Stimulated activated CD8-positive, alpha-beta memory T cell treated with anti-CD3 and anti-CD28 coated beads, Interleukin-15, amount 100 ng/mL, for 48 hours (primary cell): ENCODE data around the gene MYRIP.
"Not testable (repeated sequence)": the region's sequence is repeated elsewhere in the genome, so short reads cannot be mapped to it uniquely, and the experiment has no call there.

Experiments used
- DNase-seq, 2 donors: peaks; one replicate each; pipeline ENCODE4 v3.0.0-alpha.2; 2020; ENCODE audit warnings: low read depth in 2 of 2

The MYRIP gene

DNA sequence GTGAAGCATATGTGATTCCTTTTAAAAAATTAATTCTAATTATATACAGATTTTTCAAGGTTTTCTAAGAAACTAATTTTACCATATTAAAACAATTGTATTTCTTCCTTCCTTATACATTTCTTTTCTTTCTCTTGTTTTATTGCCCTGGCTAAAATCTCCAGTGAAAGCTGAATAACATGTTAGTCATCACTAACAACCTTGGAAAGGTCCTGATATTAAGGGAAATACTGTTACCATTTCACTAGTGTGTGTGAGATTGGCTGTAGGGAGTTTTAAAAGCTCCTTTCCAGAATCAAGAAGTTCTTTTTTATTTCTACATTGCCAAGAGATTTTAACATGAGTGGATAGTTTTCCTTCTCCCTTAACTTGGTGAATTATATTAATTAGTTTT, 270.4 kb downstream of the MYRIP start:
- DNase-seq = no peak

GRCh38 chr3:40083066-40083465, 273.7 kb downstream of the MYRIP start:
- DNase-seq = no peak

DNA sequence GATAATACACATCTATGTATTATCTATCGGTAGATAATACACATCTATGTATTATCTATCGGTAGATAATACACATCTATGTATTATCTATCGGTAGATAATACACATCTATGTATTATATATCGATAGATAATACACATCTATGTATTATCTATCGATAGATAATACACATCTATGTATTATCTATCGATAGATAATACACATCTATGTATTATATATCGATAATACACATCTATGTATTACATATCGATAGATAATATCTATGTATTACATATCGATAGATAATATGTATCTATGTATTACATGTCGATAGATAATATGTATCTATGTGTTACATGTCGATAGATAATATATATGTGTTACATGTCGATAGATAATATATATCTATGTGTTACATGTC, 275.0 kb downstream of the MYRIP start:
- DNase-seq = not testable (repeated sequence)

- DNase-seq = no peak
Measured at GRCh38 chr3:40086890-40087883, 277.8 kb downstream of the MYRIP start.

DNA sequence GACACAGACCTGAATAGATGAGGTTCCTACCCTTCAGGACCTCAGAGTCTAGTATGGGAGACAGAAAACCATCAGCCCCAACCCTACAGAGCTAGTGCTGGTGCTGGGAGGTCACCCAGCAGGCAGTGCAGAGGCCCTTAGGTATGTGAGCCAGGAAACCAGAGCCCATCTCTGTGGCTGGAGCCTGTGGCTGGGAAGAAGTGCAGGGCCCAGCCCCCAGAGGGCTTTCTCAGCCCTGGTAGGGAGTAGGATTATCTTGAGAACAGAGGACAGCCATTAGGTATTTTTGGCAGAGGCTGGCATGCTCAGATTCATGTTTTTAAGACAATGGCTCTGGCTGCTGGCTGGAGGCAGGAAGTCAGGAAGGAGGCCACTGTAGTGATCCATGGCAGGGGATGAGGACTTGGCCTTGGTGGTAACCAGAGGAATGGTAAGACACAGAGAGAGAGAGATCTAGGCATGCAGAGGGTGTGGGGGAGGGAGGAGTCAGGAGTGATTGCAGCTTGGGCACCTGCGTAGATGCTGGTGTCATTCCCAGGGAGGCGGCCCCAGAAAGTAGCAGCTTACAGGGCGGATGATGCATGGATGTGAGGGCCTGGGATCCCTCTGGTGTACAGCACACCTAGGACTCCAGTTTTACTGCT, 279.2 kb downstream of the MYRIP start:
- DNase-seq = no peak

GRCh38 chr3:40096661-40097111, 287.3 kb downstream of the MYRIP start:
- DNase-seq = no peak

DNA sequence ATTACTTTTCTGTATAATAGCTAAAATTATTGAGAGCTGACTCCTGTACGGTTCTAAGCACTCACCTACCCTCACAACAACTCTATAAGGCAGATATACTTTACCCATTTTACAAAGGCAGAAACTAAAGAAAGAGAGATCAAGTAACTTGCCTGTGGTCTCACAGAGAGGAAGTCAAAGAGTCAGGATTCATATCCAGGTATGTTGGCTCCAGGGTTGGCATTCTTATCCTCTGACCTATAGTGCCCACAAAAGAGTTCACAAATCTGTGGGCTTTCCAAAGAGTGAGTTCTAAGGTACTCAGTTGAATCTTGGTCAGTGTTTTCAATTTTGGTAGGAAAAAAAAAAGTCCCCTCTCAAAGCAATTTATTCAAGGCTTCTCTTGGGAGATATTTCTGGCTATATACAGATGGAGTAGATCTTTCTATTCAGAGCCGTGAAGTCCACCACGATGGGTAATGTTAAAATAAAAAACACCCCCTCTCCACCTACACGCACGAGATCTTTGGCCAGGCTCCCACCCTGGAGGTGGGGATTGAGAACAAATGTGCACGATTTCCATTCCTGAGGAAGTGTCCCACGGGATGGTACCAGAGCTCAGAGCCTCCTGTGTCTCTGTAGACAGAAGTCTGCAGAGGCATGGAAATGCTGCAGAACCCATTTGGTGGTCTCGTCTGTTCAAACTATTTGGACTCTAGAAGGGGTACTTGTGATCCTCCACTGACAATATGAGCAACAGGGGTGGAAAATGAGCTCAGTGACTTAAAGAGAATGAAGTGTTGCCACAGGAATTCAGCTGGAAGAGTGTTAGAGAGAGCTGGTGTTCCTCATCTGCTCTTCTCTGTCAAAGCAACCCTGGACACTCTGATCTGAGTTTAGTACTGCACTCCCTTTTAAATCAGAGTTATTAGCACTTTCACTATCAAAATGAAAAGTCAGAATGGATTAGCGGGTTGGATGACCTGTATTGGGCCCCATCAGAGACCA, 288.0 kb downstream of the MYRIP start:
- no peak for DNase-seq

DNA sequence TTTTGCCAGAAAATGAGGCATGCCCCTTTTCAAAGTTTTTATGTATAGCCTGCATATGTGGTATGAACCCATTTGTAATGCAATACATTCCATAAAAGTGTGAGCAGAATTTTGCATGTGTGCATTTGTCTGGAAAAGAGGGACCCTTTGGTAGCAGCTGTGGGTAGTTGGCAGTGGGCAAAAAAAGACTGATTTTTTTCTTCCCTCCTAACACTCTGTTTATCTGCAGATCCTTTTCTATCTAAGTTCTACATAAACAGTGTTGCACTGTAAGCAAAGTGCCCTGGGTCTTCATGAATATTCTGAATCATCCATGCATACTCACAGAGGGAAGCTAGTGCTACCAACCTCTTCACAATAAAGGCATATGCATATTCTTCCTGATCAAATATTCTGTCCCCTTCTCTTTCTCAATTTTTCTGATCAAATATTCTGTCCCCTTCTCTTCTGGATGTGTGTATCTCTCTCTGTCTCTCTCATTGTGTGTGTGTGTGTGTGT, 288.9 kb downstream of the MYRIP start:
- DNase-seq = no peak

DNA sequence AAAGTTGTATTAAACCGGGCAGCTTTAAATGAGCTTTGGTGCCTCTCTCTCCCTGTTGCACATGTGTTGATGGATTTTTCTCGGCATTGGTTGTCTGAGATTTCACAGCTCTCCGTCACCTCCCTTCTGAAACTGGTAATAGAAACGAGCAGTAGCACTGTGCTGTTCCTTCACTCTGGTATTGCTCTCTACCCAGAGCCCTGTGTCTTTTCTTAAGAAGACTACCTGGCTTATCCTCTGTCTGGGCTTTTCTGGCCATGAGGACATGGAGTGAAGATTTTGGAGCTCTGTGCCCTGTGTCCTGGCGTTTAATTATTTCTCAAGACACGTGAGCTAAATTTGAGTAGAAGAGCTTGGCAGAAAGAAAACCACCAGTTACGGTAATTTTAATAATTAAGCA, 290.5 kb downstream of the MYRIP start:
- no peak for DNase-seq

DNA sequence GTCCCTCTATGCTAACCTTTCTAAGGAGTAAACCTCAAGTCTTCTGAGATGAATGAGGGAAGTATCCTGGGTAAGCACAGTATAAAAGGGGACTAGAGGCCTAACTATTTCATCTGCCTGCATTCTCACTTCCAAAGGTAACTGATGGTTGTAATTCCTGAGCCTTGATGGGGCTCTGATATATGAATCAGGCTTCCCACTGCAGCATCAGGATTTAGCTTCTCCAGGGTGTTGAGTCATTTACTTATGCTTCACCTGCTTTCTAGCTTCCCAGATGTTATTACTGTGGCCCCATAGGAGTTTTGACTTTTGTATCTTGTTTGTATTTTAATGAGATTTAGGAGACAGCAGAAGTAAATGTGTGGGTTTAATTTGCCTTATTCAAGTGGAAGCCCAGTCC, 292.8 kb downstream of the MYRIP start:
- DNase-seq = no peak

- no peak for DNase-seq
Measured at GRCh38 chr3:40103829-40104228, 294.4 kb downstream of the MYRIP start.

- no peak for DNase-seq
Measured at GRCh38 chr3:40104441-40104840, 295.0 kb downstream of the MYRIP start.

DNA sequence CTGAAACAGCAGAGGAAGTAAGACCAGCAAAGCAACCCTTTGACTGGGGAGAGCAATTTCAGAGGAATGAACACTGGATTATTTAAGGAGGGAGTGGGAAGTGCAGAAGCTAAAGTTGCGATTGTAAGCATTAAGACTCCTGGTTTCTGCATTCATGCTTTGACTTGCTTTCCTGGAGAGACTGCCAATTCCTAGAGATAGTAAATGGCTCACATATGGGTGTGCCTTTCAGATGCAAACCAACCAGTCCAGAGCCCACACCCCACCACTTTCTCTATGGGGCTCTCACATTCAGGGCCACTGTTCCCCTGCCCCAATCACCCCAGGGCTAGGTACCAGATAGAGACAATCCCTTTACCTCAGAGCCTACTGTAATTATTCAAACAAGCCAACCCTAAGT, 299.2 kb downstream of the MYRIP start:
- no peak for DNase-seq

DNA sequence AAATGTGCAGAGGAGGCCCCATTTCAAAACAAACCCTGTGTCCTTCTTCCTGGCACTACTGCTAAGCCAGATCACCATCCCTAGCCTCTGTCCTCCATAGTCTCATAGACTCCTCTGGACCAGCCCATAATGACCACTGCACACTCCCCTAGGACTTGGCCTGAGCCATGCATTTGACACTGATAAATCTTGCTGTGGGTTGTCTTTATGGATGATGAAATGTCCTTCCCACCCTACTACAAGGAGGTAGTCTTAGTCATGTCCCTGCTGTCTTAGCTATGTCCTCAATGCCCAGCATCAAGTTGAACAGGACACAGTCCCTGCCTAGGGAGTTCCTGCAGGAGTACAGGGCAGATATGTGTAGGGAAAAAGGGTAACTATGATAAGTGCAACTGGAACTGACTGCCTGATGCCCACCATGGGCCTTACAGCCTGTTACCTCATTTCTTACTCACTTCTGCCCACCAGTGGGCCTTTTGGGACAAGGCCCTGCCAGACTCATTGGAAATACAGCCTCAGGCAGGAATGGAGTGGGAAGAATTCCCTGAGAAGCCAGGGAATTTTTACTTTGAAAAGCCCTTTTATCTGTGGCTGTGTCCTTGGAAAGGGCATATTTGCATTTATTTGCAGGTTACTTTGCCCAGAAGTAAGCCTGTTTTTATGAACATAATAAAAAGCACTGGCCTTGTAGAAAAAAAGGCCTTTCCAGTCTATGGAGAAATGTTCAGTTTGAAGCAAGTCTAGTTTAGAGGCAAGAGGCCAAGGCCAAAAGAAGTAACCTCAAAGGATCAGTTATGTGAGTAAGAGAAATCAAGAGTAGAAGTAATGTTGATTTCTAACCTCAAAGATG, 300.5 kb downstream of the MYRIP start:
- no peak for DNase-seq

GRCh38 chr3:40116478-40117177, 307.2 kb downstream of the MYRIP start:
- DNase-seq = no peak

DNA sequence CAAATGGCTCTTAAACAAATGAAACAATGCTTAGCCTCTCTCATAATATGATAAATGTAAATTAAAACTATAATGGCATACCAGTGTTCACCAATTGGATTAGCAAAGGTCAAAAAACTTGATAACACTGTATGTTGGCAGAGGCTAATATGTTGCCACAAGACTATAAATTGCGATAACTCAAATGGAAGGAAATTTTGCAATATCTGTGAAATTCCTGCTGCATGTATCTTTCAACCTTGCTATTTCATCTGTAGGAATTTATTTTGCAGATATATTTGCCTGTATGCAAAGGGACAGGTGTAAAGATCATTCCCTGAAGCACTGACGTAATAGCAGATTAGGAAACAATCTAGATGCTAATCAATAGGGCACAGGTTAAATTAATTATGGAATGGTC, 308.7 kb downstream of the MYRIP start:
- DNase-seq = no peak

GRCh38 chr3:40120067-40120692, 310.8 kb downstream of the MYRIP start:
- DNase-seq = no peak

GRCh38 chr3:40120806-40121205, 311.4 kb downstream of the MYRIP start:
- no peak for DNase-seq

GRCh38 chr3:40124918-40125317, 315.5 kb downstream of the MYRIP start:
- DNase-seq = no peak

- no peak for DNase-seq
Measured at GRCh38 chr3:40128166-40128565, 318.8 kb downstream of the MYRIP start.
